HG03175 (cell line): ENCODE data around the gene PIGC.
"Not testable (repeated sequence)": the region's sequence is repeated elsewhere in the genome, so short reads cannot be mapped to it uniquely, and the experiment has no call there.

ENCODE experiments used
- ATAC-seq: cut with Tn5 transposase; IDR thresholded peaks from one replicate; pipeline ENCODE4 v1.9.1; 2021; ENCODE audit warnings: mild to moderate bottlenecking, moderate library complexity; ENCODE audit not compliant: unreplicated experiment

PIGC gene

DNA sequence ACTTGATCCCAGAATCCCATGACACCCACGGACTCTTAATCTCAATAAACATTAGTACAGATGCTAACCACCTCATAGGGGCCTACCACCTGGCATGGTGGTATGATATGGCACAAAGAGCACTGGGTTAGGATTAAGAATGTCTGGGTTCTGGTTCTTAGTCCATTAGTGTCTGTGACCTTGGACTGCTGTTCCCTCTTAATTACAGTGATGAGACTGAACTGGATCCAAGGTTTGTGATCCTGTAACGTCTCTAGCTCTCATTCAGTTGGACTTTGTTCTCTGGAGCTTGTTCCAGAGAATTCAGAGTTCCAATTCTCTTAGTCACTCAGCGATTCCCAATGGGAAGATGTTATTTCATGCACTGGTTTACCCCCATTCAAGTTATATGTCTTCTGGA lies 23.6 kb upstream of the PIGC start:
- no peak for ATAC-seq

DNA sequence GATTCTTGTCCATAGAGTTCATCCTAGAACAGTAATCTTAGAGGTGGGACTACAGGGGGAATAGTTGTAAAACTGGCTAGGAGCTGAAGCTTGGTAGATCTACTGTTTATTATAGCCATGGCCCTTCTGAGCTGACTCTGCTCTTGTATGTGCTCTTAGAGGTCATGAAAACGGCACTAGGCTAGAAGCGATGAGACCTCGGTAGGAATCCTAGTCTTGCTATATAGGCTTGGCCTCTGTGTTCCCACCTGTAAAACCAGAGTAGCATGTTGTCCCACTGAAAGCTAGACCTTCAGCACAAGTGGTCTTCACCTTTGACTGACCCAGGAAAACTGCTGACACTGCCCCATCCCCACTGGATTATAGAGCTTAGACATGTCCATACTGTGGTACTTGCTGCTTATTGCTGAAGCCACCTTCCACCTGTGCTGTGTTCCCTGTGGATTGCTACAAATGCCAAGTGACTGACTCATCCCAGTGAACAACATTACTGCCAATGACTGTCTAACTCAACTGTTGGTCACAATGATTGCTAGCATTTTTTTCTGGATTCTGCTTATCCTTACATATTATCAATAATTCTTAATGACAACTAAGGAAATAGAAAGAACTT lies 23.0 kb upstream of the PIGC start:
- no peak for ATAC-seq

DNA sequence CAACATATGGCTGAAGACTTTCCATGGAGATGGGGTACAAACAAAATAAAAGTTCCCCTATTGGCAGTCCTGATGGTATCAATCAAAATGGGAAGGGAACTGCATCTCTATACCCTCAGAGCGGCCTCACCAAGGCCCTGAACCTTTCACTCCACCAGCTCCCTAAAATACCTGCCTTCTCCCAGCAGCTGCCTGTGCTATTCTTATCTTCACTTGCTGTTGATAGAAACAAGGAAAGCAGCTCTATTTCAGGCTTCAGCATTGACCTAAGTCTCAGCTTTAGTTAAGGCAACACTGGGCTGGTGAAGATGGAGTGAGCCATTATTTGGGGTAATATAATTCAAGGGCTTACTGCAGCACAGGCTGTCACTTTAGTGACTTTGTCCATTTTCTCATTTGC lies 21.7 kb upstream of the PIGC start:
- no peak for ATAC-seq

DNA sequence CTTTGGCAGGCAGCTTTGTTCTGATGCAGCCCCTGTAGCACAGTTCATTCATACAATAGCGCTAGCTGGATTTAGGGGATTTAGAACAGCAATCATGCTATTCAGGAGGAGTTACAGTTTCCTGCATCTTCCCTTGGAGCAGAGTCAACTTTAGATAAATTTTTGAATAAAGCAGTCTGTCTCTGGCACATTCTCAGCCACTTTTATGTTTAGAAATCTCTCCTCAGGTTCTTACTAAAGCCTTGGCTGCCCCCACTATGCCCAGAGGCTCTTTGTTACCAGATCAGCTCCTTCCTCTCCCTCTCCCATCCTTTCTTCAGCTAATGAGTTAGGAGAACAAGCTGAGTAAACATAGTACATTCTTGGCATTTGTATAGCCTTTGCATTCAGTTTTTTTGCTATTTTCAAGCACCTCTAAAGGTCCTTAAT lies 17.0 kb upstream of the PIGC start:
- ATAC-seq = no peak

DNA sequence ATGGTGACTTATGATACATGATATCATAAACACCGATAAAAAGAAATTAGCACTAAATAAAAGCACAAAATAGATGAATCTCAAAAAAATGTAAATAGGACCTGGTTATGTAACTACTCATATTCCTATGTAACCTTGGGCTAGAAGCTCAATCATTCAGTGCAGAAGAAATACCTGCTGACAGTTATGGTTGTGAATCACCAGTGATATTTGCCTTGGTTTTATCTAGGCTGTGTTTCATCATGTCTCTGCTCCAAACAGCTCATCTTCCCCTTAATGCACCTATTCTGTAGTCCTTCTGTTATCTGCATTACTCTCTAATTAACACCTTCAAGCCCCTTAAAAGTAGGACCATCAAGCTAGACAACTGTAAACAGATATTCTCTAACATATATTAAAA lies 16.3 kb upstream of the PIGC start:
- ATAC-seq = no peak

DNA sequence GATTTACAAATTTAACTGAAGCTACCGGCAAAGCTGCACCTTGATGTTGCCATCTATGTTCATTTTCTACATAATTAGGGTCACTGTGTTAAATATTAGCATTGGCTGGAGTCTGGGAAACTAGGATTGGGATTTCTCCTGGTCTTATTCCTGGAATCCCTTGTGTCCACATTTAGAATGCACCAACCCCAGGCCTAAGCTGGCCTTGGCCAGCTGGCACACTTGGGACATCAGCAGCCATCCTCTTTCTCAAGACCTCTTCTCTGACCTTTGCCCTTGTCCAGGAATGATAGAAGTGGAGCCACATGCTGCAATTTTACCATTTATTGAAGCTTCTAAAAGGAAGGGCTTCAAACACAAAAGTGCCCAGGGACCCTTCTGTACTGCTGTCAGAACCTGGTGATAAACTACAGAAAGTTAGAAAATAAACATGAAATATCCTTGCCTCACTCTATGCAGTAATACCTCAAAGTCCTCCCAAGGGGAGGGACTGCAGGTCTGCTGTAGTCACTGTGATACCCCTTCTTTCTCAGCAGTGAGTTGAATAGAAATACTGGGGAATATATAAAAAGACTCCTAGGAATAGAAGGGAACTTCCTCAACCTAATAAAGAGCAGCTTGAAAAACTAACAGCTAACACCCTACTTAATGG lies 13.7 kb upstream of the PIGC start:
- no peak for ATAC-seq

DNA sequence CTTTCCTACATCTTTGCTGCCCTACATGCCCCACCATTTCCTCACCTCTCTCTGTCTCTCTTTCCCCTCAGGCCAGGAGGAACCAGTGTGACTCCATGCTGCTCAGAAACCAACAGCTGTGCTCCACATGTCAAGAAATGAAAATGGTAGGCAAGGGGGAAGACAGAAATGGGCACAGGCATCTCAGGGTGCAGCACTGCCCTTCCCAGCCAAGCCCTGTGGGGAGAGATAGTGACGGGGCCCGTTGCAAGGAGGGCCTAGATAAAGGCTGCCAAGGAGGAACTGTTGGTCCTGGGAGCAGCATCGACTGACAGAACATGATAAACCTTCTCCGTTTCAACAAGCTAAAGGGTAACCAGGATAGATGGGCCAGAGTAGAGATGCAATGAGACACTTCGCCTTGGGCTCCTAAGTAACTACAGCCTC lies 12.5 kb upstream of the PIGC start:
- ATAC-seq = no peak

DNA sequence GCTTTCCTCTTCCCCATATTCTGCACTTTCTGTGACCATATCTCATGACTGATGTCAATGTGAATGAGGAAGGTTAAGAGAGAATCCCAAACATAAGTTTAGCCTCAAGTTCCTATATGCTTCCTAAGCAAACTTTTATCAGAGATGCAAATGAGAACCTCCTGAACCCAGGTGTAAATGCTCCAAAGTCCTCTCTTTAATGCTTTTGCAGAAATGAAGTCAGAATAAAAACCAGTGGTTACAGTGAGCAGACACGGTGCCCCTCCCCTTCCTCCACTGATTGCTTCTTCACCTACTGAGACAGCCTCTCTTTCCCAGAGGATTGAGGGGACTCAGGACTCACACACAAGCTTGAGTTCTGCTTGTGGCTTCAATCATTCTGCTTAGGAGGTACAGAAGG lies 11.6 kb upstream of the PIGC start:
- no peak for ATAC-seq

DNA sequence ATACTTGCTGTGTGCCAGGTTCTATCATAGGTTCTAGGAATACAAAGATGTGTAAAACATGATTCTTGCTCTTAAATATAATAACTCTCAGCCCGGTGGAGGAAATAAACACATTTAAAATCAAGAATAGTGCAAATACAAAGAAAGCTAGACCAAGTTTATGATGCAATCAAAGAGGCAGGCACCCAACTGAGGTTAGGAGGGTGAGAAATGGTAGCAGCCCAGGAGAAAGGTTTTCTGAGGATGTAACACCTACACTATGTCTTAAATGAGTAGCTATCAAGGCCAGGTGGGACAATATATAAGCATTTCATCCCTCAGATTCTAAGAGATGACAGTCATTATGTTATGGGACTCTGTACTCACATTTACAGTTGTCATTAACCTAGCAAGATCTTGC lies 9.7 kb upstream of the PIGC start:
- no peak for ATAC-seq

DNA sequence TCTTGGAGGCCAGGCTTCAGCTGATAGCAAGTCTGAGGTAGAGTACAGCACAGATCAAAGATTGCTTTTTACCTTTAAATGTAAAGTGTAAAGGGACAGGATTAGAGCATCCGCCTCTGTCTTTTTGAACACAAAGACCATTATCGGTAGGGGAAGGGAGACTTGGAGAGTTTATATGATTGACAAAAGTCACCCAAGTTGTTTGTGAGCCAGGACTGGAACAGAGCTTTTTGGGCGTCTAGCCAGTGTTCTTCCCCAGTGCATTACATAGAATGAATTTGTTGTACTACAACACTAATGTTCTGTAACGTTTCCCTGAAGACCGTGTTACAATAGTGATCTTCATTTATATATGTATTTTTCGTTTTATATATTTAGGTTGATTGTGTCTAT lies 9.3 kb upstream of the PIGC start:
- ATAC-seq = no peak

DNA sequence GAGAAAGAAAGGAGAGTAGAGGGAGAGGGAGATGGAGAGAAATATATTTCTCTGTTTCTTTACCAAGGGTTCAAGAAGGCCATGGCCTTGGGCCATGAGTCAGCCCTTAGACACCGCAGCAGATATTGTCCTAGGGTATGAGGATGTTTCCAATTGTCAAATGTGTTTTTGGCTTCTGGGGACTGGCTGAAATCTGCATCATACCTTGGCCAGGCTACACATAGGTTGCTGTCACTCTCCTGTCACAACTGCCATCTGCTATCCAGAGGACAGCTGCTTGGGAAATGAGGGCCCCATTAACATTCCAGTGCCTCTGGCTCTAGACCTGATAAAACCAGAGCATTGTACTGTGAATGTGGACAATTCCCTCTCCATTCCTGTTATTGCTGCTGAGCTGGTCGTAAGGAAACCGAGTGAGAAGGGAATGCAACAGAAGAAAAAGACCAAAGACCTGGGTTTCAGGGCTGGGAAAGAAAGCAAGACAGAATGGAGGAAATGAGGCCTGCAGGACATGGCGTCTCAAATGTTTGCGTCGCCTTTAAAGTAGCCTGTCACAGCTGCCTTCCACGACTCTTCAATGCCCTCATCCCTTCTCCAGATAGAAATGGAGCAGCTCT lies 8.8 kb upstream of the PIGC start:
- ATAC-seq = no peak

DNA sequence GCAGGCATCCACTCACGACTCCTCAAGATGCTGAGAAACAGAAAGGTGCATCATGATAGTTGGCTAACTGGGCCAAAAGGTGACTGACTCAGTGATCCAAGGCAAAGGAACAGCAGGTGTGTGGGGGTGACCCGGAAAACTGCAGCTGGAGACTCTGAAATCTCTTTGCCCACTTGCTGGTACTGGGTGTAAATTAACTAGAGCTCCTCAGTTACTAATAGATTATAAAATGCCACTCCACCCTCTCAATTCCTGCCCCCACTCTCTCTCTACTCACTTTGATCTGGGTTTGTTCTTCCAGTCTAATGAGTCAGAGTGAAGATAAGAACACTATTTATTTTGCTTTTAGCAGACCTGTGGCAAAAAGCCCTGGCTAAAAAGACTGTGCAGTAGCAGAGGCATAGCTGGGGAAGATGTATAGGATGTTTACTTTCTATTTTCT lies 7.2 kb upstream of the PIGC start:
- no peak for ATAC-seq

DNA sequence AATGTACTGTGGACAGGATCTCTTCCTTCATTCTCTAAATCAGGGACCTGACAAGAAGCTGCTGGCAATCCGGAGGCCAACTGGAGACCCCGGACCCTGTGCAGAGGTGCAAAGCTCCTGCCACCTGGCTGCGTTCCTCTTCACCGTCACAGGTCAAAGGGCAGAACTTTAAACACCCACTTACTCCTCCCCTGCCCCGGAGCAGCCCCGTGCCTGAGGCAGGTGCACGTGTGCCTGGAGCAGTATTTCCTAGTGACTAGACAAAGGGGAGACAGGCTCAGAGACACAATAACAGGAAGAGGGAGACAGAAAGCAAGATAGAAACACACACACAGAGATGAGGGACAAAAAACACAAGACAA lies 6.6 kb upstream of the PIGC start:
- ATAC-seq = no peak

DNA sequence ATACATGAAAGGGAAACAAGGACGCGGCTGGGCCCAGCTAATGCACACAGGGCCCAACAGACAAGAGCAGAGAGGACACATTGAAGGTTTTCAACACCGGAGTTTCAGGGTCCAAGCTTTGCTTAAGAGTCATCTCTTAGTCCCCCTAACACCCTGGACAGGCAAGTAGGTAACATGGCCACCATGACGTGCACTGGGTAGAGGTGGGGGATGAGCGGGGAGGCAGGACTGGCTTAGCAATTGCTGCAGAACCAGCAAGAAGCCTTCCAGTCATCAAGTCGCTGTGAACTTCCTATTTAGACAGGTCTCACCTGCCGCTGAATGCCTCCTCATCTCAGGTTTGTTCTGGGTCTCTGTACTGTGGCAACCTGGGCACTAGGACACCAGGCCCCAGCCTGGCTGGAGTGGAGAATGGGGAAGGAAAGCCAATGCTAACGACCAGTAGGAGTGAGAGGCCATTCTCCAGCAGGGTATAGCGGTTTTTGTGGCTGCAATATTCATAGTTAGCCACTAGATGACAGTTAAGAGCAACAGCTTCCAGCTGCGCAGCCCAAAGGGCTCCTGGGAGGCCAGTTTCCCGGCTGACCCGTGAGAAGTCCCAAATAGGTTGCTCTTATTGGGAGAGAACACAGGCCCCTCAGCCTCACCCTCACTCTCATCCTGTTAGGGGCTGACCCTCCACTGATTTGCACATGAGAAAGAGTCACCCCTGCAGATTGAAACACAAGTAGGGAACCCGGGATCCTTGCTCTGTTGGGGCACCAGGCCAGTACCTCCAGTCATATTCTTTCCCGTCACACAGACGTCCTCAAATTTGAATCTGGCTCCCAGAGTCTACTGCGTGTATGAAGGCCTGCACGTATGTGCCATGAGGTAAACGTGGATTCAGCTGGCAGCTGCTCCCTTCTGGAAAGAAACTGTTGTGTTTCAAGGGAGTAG lies 6.0 kb upstream of the PIGC start:
- ATAC-seq = peak; percentile 91

DNA sequence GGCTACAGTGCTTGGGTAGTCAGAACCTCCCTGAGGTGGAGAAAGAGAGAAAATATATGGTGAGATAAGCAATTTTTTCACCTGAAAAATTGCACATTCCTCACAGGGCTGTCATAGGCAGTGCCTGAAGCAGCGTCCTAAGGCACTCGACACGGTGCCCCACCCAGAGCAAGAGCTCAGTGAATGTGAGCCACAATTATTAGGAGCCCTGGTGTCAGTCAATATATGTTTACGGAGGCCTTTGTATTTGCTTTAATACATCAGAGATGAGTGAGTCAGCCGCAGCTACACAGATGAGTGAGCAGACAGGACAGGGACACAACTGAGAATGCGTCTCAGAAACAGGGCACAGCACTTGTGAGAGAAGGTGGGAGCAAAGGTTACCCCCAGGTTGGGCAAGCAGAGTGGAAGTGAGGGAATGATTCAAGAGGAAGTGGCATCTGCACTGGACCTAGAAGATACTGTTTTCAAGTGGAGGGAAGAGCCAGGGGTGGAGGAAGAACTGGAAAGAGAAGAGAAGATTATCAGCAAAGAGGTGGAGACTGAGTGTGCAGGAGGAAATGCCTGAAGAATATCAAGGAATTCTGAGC lies 5.2 kb upstream of the PIGC start:
- ATAC-seq = no peak

DNA sequence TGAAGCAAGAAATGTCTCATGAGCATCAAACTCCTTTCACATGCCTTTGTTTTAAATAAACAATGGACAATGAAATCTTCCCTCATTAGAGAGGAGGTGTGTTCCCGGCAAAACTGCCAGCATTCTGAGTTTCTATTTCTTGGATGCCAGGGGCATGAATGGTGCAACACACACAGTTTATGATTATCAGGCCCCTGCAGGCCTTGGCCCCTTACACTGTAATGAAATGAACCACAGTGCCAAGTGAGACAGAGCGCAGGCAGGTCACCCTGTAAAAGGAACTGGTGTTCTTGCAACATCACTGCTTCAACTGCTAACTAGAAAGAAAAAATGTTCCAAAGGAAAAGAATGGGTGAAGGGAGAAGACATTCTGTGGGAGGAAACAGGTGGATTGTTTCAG lies 3.8 kb upstream of the PIGC start:
- no peak for ATAC-seq

DNA sequence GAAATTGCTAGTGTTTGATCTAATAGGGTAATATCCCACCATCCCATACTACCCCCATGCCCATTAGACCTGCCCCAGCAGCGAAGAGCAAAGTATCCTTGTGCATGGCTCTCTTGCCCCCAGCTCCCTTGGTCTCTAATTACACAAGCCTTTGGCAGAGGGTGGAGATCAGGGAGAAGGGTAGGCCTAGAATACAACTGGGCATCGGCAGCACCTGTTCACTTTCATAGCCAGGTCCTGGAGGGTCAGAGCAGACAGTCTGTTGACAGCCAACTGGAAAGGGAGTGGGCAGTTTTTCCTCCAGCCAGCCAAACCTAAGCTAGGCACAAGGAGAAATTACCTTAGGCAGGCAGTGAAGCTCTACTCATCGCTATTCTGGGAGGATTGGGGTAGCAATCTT lies 2.7 kb upstream of the PIGC start:
- ATAC-seq = no peak

DNA sequence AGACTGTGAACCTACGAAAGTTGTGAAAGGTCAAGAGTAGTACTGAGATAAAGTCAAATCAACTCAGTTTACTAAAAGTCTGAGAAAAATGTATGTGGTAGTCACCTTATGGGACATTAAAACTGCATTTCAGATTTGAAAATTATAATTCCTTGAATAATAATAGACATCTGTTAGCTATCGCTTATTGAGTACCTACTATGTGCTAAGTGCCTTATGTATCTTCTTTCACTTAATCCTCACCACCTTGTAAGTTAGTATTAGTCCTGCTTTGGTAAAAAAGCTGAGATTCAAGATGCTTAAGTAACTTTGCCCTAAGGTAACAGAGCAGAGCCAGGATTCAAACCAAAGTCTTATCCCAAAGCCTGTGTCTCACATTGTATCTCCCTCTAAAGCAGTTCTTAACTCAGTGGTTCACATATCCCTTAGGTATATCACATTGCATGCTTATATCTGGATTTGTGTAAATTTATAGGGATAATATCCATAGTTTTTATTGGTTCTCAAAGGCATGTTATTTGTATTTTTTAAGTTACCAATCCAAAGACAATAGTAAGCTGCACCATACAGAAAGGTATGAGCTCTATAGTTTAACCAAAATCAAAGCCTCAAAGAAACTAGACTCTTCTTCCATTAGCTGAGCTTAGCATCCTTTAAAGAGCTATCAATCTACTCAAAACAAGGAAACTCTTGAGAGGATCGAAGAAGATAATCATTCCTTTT lies 865 bp downstream of the PIGC start:
- ATAC-seq = no peak

DNA sequence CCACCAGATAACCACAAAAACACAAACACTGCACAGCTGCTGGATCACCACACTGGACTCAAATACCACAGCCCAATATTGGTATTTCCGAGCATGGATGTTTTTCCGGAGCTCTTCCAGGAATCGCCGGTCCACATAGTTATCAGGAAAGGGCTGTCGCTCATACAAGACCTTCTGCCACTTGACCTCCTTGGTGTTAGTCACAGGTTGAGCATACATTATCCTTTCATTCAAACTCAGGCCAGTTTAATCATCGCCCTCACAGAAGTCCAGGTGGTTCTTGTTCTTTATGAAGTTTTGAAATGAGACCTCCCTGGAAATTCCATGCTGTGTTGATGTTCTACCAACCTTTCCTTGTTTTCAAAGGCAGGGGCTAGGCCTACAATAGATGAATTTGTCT lies 1.5 kb downstream of the PIGC start:
- no peak for ATAC-seq

DNA sequence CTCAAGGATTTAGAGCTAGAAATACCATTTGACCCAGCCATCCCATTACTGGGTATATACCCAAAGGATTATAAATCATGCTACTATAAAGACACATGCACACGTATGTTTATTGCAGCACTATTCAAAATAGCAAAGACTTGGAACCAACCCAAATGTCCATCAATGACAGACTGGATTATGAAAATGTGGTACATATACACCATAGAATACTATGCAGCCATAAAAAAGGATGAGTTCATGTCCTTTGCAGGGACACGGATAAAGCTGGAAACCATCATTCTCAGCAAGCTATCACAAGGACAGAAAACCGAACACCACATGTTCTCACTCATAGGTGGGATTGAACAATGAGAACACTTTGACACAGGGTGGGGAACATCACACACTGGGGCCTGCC lies 6.7 kb downstream of the PIGC start:
- not testable (repeated sequence) for ATAC-seq
